GM19324 (cell line): ENCODE results near the gene SAMD7.

Experiments
- ATAC-seq: cut with Tn5 transposase; IDR thresholded peaks from one replicate; pipeline ENCODE4 v1.9.1; 2021; ENCODE audit warnings: mild to moderate bottlenecking, moderate library complexity; ENCODE audit not compliant: unreplicated experiment, low FRiP score

SAMD7 gene

DNA sequence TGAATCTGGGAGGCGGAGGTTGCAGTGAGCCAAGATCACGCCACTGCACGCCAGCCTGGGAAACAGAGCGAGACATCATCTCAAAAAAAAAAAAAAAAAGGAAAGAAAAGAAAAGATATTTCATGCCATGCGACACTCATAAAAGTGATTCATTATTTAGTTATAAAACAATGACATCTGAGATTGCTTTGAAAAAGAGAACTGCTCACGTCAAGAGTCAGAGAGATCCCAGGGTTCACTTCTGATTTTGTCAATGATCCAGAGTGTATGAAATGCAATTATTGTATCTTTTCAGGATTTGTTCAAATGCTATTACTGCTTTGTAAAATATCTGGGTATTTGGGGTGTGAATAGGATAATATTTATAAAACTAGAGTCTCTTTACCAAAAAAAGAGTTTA lies 6.0 kb upstream of the SAMD7 start:
- ATAC-seq: no peak

DNA sequence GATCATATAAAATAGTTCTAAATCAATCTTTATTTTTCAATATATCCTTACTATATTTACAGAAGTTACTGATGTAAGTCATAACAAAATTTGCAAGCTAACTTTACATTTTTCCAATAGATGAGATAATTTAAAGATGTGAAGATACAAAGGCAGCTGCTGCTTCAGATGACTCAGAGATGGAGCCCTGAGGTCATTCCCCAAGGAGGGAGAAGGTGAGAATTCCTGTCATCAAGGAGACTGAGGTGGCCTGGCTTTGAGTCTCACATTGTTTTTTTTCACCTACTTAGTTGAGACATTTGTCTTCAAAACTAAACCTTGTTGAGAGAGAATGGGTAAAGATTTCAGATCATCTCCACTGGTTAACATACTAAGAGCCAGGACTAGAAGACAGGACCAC lies 3.9 kb upstream of the SAMD7 start:
- no peak for ATAC-seq

DNA sequence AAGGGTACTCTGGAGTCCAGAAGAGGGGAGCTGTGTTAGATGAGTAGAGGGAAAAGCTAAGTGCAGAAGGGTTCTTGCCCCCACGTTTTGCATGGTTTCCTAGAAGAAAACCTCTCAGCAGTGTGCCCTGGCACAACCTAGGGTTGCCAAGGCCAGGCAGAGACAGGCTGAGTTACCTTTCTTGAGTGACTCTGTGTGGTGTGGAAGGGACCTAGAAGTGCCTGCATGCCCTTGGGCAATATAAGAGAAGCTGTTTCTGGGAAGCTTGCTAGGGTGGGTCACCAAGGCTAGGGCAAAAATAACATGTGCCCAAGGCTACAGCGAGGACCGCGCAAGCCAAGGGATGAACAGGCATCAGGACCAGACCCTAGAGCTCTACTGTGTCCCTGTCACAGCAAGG lies 3.4 kb upstream of the SAMD7 start:
- ATAC-seq: no peak

DNA sequence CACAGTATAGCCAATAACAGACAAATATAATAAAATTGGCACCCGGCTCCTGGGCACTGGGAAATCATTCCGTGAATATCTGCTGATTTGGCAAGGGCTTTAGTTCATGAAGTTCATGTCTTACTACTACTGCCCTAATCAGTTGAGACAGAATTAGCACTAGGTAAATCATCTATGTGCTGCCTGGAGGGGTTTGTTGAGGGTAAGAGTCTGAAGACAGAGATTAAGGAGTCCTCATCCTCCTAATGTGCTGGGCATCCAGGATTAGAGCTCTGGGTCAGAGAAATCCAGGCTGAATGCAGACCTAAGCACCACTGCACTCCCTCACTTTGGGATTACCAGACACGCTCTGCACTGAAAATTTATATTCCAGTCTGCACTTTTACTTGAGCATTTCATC lies 2.0 kb downstream of the SAMD7 start:
- ATAC-seq: no peak

DNA sequence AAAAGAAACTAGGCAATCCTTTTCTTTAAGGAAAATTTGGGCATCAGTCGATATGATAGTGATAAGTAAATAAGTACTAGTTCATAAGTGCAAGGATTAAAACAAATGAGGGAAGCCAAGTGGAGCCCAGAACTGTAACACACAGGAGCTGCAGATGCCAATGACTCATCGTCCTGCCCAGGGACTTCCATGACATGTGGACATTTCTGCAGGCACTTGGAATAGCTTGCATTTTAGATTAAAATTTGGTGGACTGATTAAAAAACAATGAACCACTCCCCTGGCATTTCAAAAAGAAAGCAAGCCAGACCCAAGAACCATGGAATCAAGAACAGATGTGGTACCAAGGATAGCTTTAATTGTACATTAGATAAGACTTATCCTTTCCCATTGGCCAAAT lies 2.9 kb downstream of the SAMD7 start:
- ATAC-seq: no peak

DNA sequence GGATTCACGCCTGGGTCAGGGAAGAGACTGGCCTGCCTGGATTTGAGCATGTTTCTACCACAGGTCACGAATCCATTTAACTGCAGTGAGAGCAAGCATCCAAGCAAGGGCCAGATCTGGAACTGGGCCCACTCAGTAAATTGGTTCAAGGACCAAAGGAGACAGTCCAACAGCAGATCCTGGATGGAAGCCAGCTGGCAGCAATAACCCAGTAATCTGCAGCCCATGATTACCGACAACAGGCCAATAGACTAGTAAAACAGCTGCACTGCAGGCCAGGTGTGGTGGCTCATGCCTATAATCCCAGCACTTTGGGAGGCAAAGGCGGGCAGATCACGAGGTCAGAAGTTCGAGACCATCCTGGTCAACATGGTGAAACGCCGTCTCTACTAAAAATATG lies 11.8 kb downstream of the SAMD7 start:
- ATAC-seq: no peak

DNA sequence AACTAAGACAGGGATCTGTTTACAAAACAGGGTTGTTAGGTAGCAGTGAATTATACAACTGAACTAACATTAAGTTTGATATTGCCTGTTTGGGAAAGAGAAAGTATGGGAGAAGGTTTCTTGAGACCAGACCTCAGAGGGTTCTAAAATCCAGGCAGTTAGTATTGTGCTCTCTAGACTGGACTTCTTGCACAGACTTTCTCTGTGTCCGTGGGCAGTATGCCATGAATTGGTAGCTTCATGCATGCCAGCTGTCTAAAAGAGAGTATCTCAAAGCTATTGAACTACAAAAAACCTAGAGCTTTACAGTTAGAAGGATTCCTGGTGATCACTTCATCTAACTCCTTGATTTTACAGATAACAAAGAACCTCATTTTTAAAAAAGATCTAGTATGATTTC lies 12.5 kb downstream of the SAMD7 start:
- ATAC-seq: no peak

DNA sequence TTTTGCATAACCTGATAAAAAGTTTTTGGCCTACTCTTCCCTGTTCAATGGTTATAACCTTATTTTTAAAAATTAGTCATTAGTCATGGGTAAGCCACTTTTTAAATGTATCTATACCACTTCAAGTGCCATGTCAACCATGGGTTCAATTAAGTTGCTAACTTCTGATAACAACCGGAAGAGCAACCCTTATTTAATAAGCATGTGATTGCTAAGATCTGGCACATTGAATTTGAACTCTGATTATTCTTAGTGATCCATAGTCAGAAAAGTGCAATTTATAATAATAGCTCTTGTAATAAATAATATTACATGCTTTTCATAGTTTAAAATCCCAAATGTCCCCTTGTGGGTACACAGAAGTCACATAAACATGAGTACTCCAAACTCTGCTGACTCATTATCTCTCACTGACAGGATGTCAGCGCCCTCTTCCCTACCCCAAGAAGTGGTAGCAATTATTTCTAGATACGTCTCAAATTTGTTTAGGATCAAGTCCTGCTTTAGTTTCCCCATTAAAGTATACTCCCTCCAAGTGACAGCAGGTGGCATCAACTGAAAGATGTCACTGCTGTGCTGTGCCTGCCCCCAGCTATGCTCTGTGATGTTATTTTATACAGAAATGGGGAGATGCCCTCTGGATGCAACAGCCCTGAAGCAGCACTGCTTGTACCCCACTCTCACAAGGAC lies 18.6 kb downstream of the SAMD7 start:
- no peak for ATAC-seq

DNA sequence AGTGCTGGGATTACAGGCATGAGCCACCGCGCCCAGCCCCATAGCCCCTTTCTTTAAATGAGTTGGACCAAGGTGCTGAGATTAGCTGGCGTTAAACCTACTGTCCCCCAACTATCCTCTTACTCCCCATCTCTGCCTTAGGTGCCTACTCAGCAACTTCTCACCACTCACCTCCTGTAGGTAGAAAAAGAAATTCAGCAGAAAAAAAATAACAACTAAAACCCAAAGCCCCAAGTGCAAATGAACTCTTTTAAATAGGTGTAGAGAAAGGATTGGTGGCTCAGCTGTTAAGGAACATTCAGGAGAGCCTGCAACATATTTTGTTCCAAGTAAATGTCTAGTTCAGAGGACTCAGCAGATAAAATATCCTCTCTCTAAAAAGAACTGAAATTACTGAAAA lies 19.5 kb downstream of the SAMD7 start:
- no peak for ATAC-seq

DNA sequence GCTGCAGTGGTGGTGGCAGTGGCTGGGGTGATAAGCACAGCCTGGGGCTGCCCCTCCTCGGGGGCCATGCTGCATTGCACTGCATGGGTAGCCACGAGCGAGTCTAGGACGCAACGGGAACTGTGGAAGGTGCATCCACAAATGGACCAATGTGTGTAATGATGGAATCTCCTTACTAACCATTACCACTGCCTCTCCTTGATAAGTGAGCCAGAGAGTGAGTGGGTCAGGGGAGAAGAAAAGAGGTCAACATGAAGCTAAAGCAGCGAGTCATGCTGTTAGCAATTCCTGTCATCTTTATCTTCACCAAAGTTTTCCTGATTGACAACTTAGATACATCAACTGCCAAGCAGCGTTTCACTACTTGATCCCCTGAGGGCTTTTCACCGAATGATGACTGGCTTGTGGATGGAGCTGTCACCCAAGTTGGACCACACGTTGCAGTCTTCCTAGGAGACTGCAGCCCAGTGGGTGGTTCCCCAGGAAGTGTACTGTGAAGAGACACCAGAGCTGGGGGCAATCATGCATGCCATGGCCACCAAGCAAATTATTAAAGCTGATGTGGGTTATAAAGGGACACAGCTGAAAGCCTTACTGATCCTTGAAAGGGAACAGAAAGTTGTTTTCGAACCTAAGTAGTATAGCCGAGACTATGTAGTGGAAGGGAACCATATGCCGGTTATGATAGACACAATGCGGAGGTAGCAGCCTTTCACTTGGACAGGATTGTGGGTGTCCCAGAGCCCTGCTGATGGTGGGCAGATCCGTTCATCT lies 20.6 kb downstream of the SAMD7 start:
- ATAC-seq: peak; percentile 93

DNA sequence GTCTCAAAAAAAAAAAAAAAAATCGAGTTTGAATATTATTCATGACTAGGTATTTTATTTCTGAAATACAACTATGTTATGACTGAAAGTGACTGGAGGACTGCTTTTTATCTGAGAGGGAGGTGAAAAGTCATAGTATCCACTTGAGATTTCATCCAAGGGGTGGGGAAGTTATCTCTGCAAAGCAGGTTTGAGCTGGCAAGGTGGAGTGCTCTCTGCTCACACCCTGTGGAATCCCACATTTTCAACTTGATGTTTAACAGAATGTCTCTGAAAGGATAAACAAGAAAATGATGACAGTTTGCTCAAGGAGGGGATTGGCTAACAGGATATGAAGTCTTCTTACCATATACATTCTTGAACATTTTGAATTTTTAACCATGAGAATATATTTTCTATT lies 27.9 kb downstream of the SAMD7 start:
- ATAC-seq: no peak

DNA sequence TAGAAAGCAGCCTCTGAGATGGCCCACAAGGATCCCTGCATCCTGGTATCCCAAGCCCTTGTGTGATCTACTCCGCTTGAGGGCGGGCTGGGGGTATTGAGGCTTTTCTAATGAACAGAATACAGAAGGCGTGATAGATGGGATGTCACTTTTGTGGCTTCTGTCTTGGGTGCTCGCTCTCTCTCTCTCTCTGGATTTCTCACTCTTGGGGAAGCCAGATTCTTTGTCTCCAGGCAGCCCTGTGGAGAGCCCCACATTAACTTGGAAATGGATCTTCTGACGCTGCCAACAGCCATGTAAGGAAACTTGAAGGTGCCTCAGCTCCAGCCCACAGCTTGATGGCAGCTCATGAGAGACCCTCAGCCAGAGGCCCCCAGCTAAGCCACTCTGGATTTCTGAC lies 28.4 kb downstream of the SAMD7 start:
- ATAC-seq: no peak

DNA sequence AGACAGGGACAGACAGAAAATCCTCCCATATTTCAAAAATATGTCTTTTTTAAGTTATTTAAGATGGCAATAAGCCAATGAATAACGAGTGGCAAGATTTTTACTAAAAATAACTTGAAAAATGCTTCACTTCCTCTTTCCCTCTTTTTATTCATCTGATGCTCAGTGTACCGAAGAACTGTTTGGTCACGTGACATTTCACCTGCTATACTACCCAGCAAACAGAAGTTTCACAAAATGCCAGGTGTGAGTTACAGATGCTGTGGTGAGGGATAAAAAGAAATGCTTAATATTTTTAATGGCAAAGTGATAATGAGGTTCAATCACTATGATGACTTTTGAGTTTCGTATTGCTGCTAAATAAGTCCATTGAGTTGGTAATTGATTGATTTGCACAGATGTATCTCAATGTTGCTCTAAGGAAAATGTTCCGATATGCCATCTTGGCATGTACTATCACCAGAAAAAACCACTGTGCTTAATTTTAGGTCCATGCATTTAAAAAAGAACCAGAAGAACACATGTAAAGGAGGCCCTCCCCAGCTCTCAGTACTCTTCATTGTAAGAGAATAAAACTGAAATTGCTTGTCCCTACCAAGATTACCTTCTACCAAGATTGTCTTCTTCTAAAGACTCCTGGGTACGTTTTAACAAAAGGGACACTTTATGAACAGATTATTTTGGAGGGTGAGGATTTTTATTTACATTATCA lies 29.3 kb downstream of the SAMD7 start:
- peak; percentile 83 for ATAC-seq

DNA sequence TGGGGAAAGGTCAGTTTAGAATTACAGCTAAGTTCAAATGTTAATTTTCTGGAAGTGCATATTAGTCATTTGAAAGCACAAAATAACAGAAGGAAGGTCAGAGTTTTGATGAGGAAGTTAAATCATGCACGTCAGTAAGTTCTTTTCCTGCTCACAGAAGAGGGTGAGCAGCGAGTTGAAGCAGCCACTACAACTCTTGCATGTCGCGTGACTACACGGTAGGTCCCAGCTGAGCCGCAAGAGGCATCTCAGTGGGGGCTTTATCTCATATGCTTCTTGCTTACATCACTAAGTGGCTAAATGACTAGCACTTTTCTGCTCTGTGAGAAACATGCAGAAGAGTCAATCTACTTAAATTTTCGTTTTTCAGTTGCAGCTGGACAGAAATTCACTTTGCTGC lies 33.9 kb downstream of the SAMD7 start:
- peak; percentile 70 for ATAC-seq

DNA sequence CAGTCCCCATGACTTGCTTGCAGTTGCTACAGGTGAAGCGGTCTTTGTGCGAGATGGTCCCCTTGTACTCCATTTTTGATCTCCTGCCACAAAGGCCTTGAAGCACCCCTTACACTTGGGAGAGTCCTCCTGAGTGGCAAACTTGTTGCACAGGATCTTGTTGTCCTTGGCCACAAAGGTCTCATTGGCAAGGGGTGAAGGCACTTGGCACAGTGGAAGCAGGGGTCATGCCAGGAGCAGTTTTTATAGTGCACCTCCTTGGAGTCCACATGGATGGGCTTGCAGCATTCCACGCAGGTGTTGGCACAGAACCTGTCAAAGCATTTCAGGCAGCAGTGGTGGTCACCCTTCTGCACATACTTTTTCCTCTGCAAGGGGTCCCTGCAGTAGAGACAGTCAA lies 35.0 kb downstream of the SAMD7 start:
- no peak for ATAC-seq

DNA sequence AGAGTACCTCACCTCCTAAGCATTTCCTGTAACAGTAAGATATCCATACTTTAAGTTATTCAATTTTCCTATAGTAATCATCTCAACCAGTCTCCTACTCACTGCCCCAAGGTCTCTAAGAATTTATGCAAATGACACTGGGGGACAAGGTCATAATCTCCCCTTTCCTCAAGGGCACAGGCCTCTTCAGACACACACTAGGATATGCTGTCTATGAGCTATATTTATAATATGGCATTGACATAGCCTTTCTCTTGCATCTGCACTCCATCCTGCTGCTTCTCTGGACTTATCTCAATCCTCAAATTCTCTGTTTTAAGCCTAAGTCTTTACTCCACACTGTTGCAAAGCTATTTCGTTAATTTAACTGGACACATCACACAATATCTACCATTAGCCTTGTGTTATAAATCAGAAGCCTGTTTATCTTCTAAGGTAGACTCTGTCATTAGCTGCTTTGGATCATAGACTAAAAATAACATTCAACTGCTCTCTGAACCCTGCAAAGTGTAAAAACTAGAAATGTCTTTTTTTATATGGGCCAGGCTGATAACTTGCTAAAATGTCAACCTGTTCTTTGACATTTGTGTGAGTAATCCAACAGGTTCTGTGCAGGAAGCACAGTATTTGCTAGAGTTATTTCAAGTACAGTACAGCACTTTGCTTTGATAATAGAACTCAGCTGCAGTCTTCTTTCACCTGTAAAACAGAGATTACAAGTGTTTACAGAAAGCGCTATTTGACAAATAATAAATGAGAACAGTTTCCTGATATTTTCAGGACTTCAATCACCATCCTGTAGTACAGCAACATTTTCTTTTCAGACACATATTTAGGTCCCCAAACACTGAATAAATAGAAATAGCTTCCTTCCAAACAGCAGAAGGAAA lies 37.4 kb downstream of the SAMD7 start:
- peak; percentile 9 for ATAC-seq

DNA sequence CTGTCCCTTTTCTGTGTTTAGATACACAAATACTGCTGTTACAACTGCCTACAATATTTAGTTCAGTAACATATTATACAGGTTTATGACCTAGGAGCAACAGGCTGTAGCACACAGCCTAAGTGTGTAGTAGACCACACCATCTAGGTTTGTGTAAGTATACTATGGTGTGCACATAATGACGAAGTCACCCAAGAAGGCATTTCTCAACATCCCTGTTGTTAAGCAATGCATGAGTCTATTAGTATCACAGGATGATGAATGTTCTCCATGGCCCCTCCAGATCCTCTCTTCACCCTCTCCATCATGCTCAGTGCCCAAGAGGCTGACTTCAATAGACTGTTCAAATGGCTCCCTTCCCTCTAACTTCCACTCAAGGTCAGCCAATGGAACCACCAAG lies 40.7 kb downstream of the SAMD7 start:
- ATAC-seq: no peak

DNA sequence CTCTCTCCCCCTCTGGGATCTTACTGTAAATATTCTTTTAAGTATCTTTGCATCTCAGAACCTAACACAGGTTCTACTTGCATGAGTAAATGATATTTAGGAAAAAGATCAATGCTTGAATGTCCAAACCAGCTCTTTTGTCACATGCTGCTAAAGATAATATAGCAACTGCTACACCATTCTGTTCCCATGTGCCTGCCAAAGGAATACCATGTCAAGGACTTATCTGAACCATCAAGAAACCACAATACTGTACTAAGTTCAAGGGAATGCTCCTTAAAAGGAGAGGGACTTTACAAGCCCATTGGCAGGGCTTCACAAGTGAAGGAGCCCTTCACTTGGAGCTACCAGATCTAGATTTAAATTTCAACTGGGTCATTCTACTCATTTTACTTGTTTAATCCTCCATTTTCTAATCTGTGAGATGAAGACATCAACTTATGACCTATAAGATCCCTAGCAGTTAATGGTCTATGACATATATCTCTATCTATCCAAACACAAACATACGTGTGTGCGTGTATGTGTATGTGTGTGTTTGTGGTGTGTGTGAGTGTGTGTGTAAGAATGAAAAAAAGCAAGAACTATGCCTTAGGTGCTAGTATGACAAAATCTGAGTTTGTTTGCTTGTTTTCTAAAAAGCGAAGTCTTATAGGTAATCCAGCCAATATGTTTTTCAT lies 42.2 kb downstream of the SAMD7 start:
- no peak for ATAC-seq

DNA sequence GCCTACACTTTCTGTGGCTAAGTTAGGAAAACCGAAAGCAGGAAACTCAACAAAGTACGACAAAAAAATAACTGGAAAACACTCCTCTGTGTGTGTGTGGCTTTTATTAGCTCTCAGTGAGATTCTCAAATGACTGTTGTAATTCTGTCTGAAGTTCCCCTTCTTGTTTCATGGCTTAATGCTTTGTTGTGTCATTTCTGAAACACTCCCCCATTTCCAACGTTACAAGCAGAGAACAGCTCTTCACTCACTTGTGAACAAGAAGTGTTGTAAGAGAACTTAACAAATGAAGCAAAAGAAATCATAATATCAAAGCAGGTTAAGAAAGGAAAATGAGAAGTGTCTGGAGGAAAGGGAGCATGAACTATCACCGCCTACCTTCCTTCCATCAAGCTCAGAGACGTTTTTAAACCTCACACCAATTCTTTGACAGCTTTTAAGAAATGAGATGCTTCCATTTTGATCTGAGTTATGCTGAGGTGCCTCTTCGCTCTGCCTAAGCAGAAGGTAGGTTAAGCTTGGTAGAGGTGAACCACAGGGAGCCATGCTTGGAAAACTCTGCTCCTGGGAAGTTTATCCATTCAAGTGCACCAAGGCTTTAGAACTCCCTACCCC lies 42.9 kb downstream of the SAMD7 start:
- no peak for ATAC-seq

DNA sequence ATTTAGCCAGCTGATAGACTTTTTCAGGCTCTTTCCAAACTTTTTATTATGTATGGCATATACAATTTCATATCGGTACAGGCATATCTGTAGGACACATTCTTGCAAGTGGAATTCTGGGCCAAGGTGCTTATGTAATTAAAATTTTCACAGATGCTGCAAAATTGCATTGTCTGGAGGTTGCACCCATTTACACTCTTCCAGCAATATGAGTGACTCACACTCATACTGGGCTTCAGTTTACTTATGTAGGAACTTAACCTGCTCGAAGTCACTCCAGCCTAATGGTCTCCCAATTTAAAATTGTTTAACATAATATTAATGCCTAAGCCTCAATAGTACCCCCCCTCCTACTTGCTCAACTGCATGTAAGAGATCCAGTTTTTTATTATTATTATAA lies 44.0 kb downstream of the SAMD7 start:
- ATAC-seq: no peak
